ENCODE measurements around the gene VCL.

GRCh38 chr10:74078037-74078436, 80.1 kb downstream of the VCL start:
- no peak for TF ChIP-seq POLR2A (IDR thresholded peaks at IDR 0.05)
- no peak for TF ChIP-seq CTCF (IDR thresholded peaks at IDR 0.05)
